D721Med (cell line): ENCODE results near the gene OPCML.

Source experiments
- DNase-seq: peaks from one replicate; pipeline ENCODE4 v3.0.0; 2011; ENCODE audit warnings: low spot score; ENCODE audit not compliant: insufficient read length
- FAIRE-seq: peaks from 2 replicates; lab custom pipeline; 2011; peaks lifted over from hg19 to GRCh38; lab: Jason Lieb, UNC
- TF ChIP-seq, protein P1 (sequence below): IDR thresholded peaks from 2 replicates; pipeline ENCODE4 v1.5.1; 2012; ENCODE audit warnings: mild to moderate bottlenecking, control low read depth; ENCODE audit not compliant: insufficient read depth; ENCODE audit errors: missing control alignments

OPCML gene

DNA sequence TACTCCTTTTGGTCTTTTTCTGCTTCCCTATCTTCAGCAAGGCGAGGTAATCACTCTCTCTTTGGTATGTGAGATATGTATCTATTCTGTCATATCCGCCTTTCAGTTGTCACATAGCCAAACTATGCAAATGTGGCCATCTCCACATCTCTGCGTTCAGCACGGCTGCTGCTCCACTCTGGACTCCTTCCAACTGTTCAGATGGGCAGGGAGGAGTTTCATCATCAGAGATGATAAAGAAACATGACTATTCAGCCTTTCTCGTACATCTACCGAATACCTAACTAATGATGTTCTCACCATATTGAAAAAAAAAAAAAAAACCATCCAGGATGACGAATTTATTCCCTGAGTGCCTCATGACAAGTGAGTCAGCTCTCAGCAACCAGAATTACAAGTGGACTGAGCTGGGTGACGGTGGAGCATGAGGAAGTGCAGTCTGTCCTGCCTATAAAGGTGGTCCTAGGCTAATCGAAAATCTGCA lies 899.6 kb downstream of the OPCML start:
- TF ChIP-seq, protein P1, sequence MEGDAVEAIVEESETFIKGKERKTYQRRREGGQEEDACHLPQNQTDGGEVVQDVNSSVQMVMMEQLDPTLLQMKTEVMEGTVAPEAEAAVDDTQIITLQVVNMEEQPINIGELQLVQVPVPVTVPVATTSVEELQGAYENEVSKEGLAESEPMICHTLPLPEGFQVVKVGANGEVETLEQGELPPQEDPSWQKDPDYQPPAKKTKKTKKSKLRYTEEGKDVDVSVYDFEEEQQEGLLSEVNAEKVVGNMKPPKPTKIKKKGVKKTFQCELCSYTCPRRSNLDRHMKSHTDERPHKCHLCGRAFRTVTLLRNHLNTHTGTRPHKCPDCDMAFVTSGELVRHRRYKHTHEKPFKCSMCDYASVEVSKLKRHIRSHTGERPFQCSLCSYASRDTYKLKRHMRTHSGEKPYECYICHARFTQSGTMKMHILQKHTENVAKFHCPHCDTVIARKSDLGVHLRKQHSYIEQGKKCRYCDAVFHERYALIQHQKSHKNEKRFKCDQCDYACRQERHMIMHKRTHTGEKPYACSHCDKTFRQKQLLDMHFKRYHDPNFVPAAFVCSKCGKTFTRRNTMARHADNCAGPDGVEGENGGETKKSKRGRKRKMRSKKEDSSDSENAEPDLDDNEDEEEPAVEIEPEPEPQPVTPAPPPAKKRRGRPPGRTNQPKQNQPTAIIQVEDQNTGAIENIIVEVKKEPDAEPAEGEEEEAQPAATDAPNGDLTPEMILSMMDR = no peak
- FAIRE-seq = no peak
- no peak for DNase-seq

DNA sequence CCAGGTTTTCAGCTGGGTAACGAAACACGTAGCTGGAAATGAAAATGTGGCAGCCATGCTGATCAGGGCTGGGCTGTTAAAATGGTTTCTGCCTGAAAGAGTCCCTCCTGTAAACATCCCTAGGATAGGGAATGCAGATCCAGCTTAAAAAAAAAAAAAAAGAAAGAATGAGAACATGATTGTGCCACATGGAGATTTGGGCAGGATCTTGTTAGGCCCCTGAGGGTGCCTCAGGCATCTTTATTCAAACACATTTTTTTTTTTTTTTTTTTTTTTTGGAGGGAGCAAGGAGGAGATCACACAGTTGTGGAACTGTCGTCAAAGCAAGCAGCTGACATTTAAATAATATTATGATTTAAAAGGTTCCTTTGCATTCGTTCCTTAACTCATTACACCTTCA lies 900.3 kb downstream of the OPCML start:
- FAIRE-seq (no peak), DNase-seq (no peak)
- TF ChIP-seq, protein P1 = no peak

DNA sequence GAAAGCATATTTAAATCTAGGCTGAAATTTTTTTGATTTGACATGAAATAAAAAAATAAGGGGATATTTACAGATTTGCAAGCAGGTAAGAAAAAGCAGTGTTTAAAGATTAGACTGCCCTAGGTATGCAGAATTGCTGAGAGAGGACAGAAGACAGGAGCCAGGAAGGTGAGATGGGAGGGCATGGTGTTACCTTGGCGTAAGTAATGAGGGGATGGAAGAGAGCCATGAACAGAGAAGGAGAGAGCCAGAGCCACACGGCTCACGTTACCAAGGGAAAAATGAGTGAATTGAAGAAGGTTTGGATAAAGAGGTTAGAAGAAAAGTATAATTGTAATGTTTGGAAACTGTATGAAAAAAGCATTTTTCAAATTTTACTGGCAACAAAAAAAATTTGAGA lies 904.3 kb downstream of the OPCML start:
- TF ChIP-seq, protein P1 = no peak
- no peak for DNase-seq
- FAIRE-seq = no peak

DNA sequence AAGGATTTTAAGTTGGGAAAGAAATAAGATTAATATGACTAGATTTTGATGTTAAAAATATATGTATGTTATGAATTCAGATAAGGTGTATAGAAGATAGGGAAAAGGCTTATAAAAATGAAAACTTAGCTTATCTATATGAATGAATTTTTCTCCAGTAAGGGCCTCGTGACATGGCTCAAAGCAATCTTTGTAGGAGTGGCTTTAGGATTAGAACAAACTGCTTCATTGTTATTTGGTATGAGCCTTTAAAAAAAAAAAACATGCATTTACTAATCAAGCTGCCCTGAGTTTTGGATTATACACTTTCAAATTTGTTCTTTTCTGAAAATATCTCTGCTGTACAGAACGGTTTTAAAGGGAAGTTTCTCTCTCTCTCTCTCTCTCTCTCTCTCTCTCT lies 905.9 kb downstream of the OPCML start:
- FAIRE-seq (no peak), DNase-seq (no peak)
- TF ChIP-seq, protein P1 = no peak

DNA sequence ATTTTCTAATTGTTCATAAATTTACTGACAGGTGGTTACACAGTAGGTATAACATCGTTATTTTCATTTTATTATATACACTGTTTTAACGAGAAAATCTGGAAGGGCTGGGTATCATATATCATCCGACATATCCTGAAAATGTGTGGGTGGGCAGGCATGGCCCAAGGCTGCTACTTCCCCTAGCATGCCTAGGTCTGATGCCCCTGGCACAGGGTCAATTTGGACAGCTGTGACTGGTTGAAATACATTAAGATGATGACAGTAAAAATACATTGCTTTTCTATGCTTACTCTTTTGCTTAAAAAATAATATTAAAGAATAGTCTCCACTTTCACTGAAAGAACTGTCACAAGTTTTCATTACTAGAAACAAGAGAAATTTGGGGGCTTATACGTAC lies 908.8 kb downstream of the OPCML start:
- FAIRE-seq = no peak
- no peak for DNase-seq
- TF ChIP-seq, protein P1 = no peak

DNA sequence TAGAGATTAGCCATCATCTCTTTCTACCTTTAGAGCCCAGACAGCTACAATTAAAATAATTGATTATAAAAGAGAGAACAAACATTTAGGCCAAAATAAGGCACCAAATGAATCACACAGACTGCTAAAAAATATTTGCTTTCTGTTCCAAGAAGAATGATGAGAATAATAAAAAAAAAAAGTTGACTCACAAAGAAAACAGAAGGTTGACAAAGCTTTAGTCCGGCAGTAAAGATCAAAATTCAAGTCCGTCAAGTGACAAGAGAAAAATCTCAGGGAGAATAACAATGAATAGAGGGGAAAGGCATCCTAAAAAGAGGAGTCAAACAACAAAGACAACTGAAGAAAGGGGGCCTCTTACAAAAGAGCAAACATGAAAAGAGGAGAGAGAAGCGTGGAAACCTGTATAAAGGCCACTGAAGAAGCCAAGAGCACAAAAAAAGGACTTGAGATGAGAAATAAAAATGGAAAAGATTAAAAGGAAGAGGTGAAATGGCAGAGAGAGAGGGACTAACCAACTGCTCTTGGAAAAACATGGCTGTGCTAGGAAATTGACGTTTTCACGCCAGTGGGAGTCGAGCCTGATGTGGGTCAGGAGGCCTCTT lies 910.2 kb downstream of the OPCML start:
- no peak for FAIRE-seq
- DNase-seq = no peak
- TF ChIP-seq, protein P1 = no peak

DNA sequence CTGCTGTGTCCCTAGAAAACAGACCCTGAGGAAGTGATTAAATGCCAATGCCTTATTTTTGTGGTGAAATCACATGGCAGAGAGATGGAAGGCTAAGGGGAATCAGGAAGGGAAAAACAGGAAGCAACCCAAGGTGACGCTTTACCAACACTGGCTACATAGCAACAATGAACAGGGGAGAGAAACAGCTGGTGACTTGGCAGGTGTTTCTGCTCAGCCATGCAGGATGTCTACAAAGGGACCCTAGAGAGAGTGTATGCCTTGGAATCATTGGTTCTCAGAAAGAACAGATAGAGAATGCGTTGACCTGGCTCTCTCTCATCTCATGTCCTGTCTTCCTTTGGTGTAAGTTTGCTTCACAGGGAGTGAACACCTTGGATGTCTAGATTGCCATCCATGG lies 911.9 kb downstream of the OPCML start:
- FAIRE-seq (no peak), DNase-seq (no peak)
- TF ChIP-seq, protein P1 = no peak
